CD14-positive monocyte (primary cell): ENCODE results near the gene STXBP6. TPM values are rescaled to one million over a fixed set of nuclear protein-coding genes. Genes with fewer than 3 reads are reported as not detected.

ENCODE experiments used
- DNase-seq, 3 donors: peaks; one replicate each; pipeline ENCODE4 v3.0.0-alpha.2; 2011 to 2022
- H2AFZ ChIP-seq: 2 replicates; pipeline ENCODE4 v1.6.0; 2012; ENCODE audit warnings: mild to moderate bottlenecking, low read depth, low read length, inconsistent platforms; ENCODE audit not compliant: insufficient read depth, poor library complexity, severe bottlenecking
- H3K27ac ChIP-seq, 2 donors: 1 replicate in 1 of 2; 2 replicates in 1 of 2; pipeline ENCODE4 v1.5.1; 2012 to 2013; ENCODE audit warnings: low read length in 2 of 2, control low read depth in 1 of 2, inconsistent platforms in 1 of 2, low read depth in 1 of 2, mild to moderate bottlenecking in 1 of 2
- H3K27me3 ChIP-seq, 2 donors: one replicate each; pipeline versions ENCODE4 v1.6.0 to v1.6.1; 2011 to 2013; ENCODE audit warnings: low read length in 2 of 2; ENCODE audit not compliant: control insufficient read depth in 2 of 2, insufficient read depth in 2 of 2
- H3K36me3 ChIP-seq, 2 donors: replicated peaks in 1 of 2; 1 replicate in 1 of 2; 2 replicates in 1 of 2; pipeline versions ENCODE4 v1.5.1 to v1.6.1; 2012 to 2013; ENCODE audit warnings: low read length in 2 of 2, control low read depth in 1 of 2, inconsistent platforms in 1 of 2, mild to moderate bottlenecking in 1 of 2; ENCODE audit not compliant: insufficient read depth in 2 of 2, control insufficient read depth in 1 of 2
- H3K4me1 ChIP-seq, 2 donors: 1 replicate in 1 of 2; 2 replicates in 1 of 2; pipeline versions ENCODE4 v1.5.1 to v1.6.1; 2012 to 2013; ENCODE audit warnings: low read length in 2 of 2, control low read depth in 1 of 2, inconsistent platforms in 1 of 2, mild to moderate bottlenecking in 1 of 2, moderate library complexity in 1 of 2; ENCODE audit not compliant: insufficient read depth in 2 of 2, control insufficient read depth in 1 of 2
- H3K4me2 ChIP-seq: replicated peaks from 2 replicates; pipeline ENCODE3; 2012; ENCODE audit warnings: low read length, moderate library complexity, mild to moderate bottlenecking; ENCODE audit not compliant: poor library complexity, severe bottlenecking; ENCODE audit errors: extremely low read depth
- H3K4me3 ChIP-seq, 3 experiments: fragments of 200-600 bp in 1 of 3; sonication (generic) in 1 of 3; replicated peaks in 1 of 3; 1 replicate in 2 of 3; 2 replicates in 1 of 3; pipeline ENCODE4 v1.5.1; 2011 to 2013; ENCODE audit warnings: low read length in 3 of 3, mild to moderate bottlenecking in 3 of 3, control low read depth in 2 of 3, low read depth in 2 of 3, inconsistent platforms in 1 of 3, moderate library complexity in 1 of 3
- H3K79me2 ChIP-seq: 2 replicates; pipeline ENCODE4 v1.6.0; 2012; ENCODE audit warnings: mild to moderate bottlenecking, control low read depth, inconsistent platforms, low read length, moderate library complexity; ENCODE audit not compliant: insufficient read depth
- H3K9ac ChIP-seq: 2 replicates; pipeline ENCODE4 v1.6.0; 2017; ENCODE audit warnings: low read length, mild to moderate bottlenecking; ENCODE audit not compliant: insufficient read depth, poor library complexity, severe bottlenecking
- H3K9me3 ChIP-seq, 2 donors: replicated peaks in 1 of 2; 1 replicate in 1 of 2; 2 replicates in 1 of 2; pipeline versions ENCODE4 v1.5.1 to v1.6.1; 2012 to 2013; ENCODE audit warnings: low read length in 2 of 2, control low read depth in 1 of 2; ENCODE audit not compliant: control insufficient read depth in 1 of 2, insufficient read depth in 1 of 2
- H4K20me1 ChIP-seq: 2 replicates; pipeline ENCODE4 v1.6.0; 2012; ENCODE audit warnings: mild to moderate bottlenecking, low read length, control low read depth, moderate library complexity; ENCODE audit not compliant: insufficient read depth
- H3K27ac Mint-ChIP-seq, 7 donors: one replicate each; pipeline ENCODE4 v1.8.0; 2020; ENCODE audit warnings: mild to moderate bottlenecking in 7 of 7, mixed read lengths in 7 of 7, moderate library complexity in 6 of 7, inconsistent platforms in 2 of 7
- H3K27me3 Mint-ChIP-seq, 3 donors: one replicate each; pipeline ENCODE4 v1.8.0; 2021 to 2022; ENCODE audit warnings: low read depth in 3 of 3, mild to moderate bottlenecking in 3 of 3, mixed read lengths in 3 of 3, moderate library complexity in 3 of 3, inconsistent platforms in 1 of 3
- H3K36me3 Mint-ChIP-seq, 2 donors: one replicate each; pipeline ENCODE4 v1.8.0; 2020; ENCODE audit warnings: mixed read lengths in 2 of 2, inconsistent platforms in 1 of 2, mild to moderate bottlenecking in 1 of 2
- H3K4me1 Mint-ChIP-seq: one replicate; pipeline ENCODE4 v1.8.0; 2020; ENCODE audit warnings: mild to moderate bottlenecking, mixed read lengths
- H3K4me3 Mint-ChIP-seq, 2 donors: one replicate each; pipeline ENCODE4 v1.8.0; 2020; ENCODE audit warnings: mild to moderate bottlenecking in 2 of 2, mixed read lengths in 2 of 2, moderate library complexity in 1 of 2
- H3K9me3 Mint-ChIP-seq, 7 donors: one replicate each; pipeline ENCODE4 v1.8.0; 2020 to 2022; ENCODE audit warnings: mixed read lengths in 7 of 7, mild to moderate bottlenecking in 6 of 7, moderate library complexity in 6 of 7, inconsistent platforms in 2 of 7
- WGBS: methylation state at CpG from one replicate; pipeline ENCODE4 v1.1.5; 2013; ENCODE audit warnings: missing lambda C conversion rate; ENCODE audit not compliant: insufficient coverage; 5-methylcytosine and 5-hydroxymethylcytosine counted together
- intact Hi-C, 2 donors: fragments of 100-400 bp; cut with micrococcal nuclease; formaldehyde crosslinking; loops; one replicate each; pipeline versions ENCODE4 v1.15.0 to v1.15.1; 2023
- polyA plus RNA-seq, 3 donors: library from polyadenylated mRNA; depleted of rRNA in 1 of 3; unstranded in 2 of 3; stranded (reverse) in 1 of 3; fragments of 300-500 nt in 2 of 3; fragments of >200 nt in 1 of 3; fragmentation: Illumina TruSeq in 2 of 3; gene quantifications; 1 replicate in 2 of 3; 2 replicates in 1 of 3; pipeline ENCODE4 v1.2.3, GENCODE V29; 2012 to 2021
- TF ChIP-seq, protein P1 (sequence below): fragments of 200-600 bp; IDR thresholded peaks from one replicate; pipeline ENCODE4 v1.8.0; 2022; ENCODE audit warnings: antibody characterized with exemption, mild to moderate bottlenecking

The STXBP6 gene
- polyA plus RNA-seq, 3 donors, result 0.05 to 0.25 (median 0.08) TPM

DNA sequence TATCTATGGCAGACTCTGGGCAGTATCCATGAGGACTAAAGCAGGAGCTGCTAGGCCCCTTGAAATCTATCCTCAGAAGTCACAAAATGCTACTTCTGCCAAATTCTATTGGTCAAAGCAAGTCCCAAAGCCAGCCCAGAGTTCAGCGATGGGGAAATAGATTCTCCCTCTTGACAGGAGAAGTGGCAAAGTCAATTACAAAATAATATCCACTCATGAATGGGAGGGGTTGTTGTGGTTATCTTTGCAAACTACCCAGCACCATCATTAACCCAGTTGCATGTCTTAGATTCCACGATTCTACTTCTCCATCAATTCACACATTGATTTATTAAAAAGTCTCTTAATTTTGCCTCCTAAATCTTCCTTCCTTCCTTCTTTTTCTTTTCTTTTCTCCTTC lies 30.7 kb upstream of the STXBP6 start:
- no peaks in the 10 kb centered on the region for H3K36me3 Mint-ChIP-seq
- Histone ChIP-seq H3K27me3 (peaks cover 3 to 9% of the 10 kb centered on the region in 2 donors), H4K20me1 (no peaks in the 10 kb centered on the region), H3K36me3 (no peaks in the 10 kb centered on the region), H3K9ac (no peak overlapping the region), H3K9me3 (no peaks in the 10 kb centered on the region), H2AFZ (no peak overlapping the region), H3K4me1 (peaks cover 31 to 37% of the 10 kb centered on the region in 2 donors), H3K79me2 (no peaks in the 10 kb centered on the region), H3K4me3 (no peak overlapping the region), H3K27ac (no peak overlapping the region), H3K4me2 (peak overlapping the region; percentile 6)
- no peak overlapping the region for H3K4me3 Mint-ChIP-seq
- peak overlapping the region in 1 of 7 donors; percentile 15 for H3K27ac Mint-ChIP-seq
- intact Hi-C loops, result no loop called here
- H3K27me3 Mint-ChIP-seq, result peaks cover 3 to 5% (median 4%) of the 10 kb centered on the region in 3 donors
- peaks cover 0 to 3% (median 0%) of the 10 kb centered on the region in 7 donors for H3K9me3 Mint-ChIP-seq
- WGBS, result 40% methylated on average over 1 of the region's 2 CpGs
- peak; percentile 29 to 43 (median 32) for DNase-seq
- TF ChIP-seq, protein P1, sequence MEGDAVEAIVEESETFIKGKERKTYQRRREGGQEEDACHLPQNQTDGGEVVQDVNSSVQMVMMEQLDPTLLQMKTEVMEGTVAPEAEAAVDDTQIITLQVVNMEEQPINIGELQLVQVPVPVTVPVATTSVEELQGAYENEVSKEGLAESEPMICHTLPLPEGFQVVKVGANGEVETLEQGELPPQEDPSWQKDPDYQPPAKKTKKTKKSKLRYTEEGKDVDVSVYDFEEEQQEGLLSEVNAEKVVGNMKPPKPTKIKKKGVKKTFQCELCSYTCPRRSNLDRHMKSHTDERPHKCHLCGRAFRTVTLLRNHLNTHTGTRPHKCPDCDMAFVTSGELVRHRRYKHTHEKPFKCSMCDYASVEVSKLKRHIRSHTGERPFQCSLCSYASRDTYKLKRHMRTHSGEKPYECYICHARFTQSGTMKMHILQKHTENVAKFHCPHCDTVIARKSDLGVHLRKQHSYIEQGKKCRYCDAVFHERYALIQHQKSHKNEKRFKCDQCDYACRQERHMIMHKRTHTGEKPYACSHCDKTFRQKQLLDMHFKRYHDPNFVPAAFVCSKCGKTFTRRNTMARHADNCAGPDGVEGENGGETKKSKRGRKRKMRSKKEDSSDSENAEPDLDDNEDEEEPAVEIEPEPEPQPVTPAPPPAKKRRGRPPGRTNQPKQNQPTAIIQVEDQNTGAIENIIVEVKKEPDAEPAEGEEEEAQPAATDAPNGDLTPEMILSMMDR, result no peak
- H3K4me1 Mint-ChIP-seq, result peaks cover 33% of the 10 kb centered on the region

GRCh38 chr14:25079311-25079710 lies 29.4 kb upstream of the STXBP6 start:
- H3K27me3 Mint-ChIP-seq, result peaks cover 3 to 11% (median 4%) of the 10 kb centered on the region in 3 donors
- peaks cover 32% of the 10 kb centered on the region for H3K4me1 Mint-ChIP-seq
- TF ChIP-seq, protein P1, result no peak
- intact Hi-C loops, result no loop called here
- peak overlapping the region; percentile 23 for H3K4me2 ChIP-seq
- no peaks in the 10 kb centered on the region for H4K20me1 ChIP-seq
- DNase-seq, result peak; percentile 19 to 34 (median 26)
- H3K9me3 Mint-ChIP-seq, result peaks cover 0 to 3% (median 0%) of the 10 kb centered on the region in 7 donors
- peak overlapping the region; percentile 1 to 73 (median 22) for H3K27ac Mint-ChIP-seq
- H3K36me3 ChIP-seq, result no peaks in the 10 kb centered on the region
- H3K9me3 ChIP-seq, result no peaks in the 10 kb centered on the region
- no CpG with 5 or more reads among the region's 1 CpG for WGBS
- H2AFZ ChIP-seq, result no peak overlapping the region
- H3K36me3 Mint-ChIP-seq, result no peaks in the 10 kb centered on the region
- H3K27ac ChIP-seq, result peak overlapping the region in 1 of 2 donors; percentile 11
- H3K4me3 ChIP-seq, result peak overlapping the region in 1 of 3 experiments; percentile 1
- H3K4me3 Mint-ChIP-seq, result peak overlapping the region in 1 of 2 donors; percentile 24
- H3K9ac ChIP-seq, result no peak overlapping the region
- H3K79me2 ChIP-seq, result no peaks in the 10 kb centered on the region
- peaks cover 10% of the 10 kb centered on the region in 2 donors for H3K27me3 ChIP-seq
- peaks cover 31 to 36% of the 10 kb centered on the region in 2 donors for H3K4me1 ChIP-seq
